WTC11 (cell line): ENCODE results near the gene E2F2. TPM values are rescaled to one million over a fixed set of nuclear protein-coding genes. Genes with fewer than 3 reads are reported as not detected.

ENCODE experiments used
- ATAC-seq: fragments of 200-7000 bp; cut with Tn5 transposase; 2 replicates; pipeline ENCODE4 v1.10.0; 2021; ENCODE audit warnings: mild to moderate bottlenecking, moderate library complexity
- CTCF ChIA-PET: fragments of 300-600 bp; sonication (Branson Sonifier 250); formaldehyde crosslinking; loops from one replicate; lab custom pipeline; 2021; ENCODE audit warnings: antibody characterized with exemption; lab: Charles Lee
- POLR2A ChIA-PET: fragments of 350-600 bp; sonication (Branson Sonifier 250); formaldehyde crosslinking; loops from one replicate; lab custom pipeline; 2021; ENCODE audit warnings: antibody characterized with exemption; lab: Charles Lee
- DNase-seq: peaks from one replicate; pipeline ENCODE4 v3.0.0; 2021; ENCODE audit warnings: low spot score
- H3K27ac Mint-ChIP-seq: 2 replicates; pipeline ENCODE4 v1.8.0; 2021; ENCODE audit warnings: mixed read lengths
- H3K27me3 Mint-ChIP-seq: 2 replicates; pipeline ENCODE4 v1.8.0; 2021; ENCODE audit warnings: low read depth, mild to moderate bottlenecking, moderate library complexity, mixed read lengths
- H3K36me3 Mint-ChIP-seq: 2 replicates; pipeline ENCODE4 v1.8.0; 2021; ENCODE audit warnings: mixed read lengths
- H3K4me1 Mint-ChIP-seq: 2 replicates; pipeline ENCODE4 v1.8.0; 2022; ENCODE audit warnings: mixed read lengths
- H3K4me3 Mint-ChIP-seq: 2 replicates; pipeline ENCODE4 v1.8.0; 2021; ENCODE audit warnings: mild to moderate bottlenecking, moderate library complexity, mixed read lengths
- H3K9me3 Mint-ChIP-seq: 2 replicates; pipeline ENCODE4 v1.8.0; 2021; ENCODE audit warnings: mixed read lengths
- ATF3 ChIP-seq: sonication (generic); formaldehyde crosslinking; conservative IDR thresholded peaks from 2 replicates; pipeline ENCODE4 v1.8.1; 2022; ENCODE audit warnings: mild to moderate bottlenecking, missing genetic modification reagents
- CREM ChIP-seq: sonication (generic); formaldehyde crosslinking; IDR thresholded peaks from 2 replicates; pipeline ENCODE4 v1.8.1; 2022; ENCODE audit warnings: mild to moderate bottlenecking, missing genetic modification reagents, moderate library complexity
- CTCF ChIP-seq: fragments of 200-600 bp; IDR thresholded peaks from 2 replicates; pipeline ENCODE4 v1.8.0; 2022; ENCODE audit warnings: antibody characterized with exemption
- E2F5 ChIP-seq: sonication (generic); formaldehyde crosslinking; IDR thresholded peaks from 2 replicates; pipeline ENCODE4 v1.8.1; 2022; ENCODE audit warnings: mild to moderate bottlenecking, moderate library complexity, missing genetic modification reagents
- ERG ChIP-seq: fragments of 250-450 bp; sonication (Bioruptor Pico); IDR thresholded peaks from 2 replicates; pipeline ENCODE4 v1.8.0; 2021; ENCODE audit warnings: mild to moderate bottlenecking
- ETV6 ChIP-seq: sonication (generic); formaldehyde crosslinking; IDR thresholded peaks from 2 replicates; pipeline ENCODE4 v1.8.1; 2022; ENCODE audit warnings: mild to moderate bottlenecking, missing genetic modification reagents
- FOXK1 ChIP-seq: sonication (generic); formaldehyde crosslinking; IDR thresholded peaks from 2 replicates; pipeline ENCODE4 v1.8.0; 2022; ENCODE audit warnings: mild to moderate bottlenecking, moderate library complexity, missing genetic modification reagents
- GTF2I ChIP-seq: fragments of 250-450 bp; sonication (Bioruptor Pico); conservative IDR thresholded peaks from 2 replicates; pipeline ENCODE4 v1.4.0; 2021; ENCODE audit warnings: mild to moderate bottlenecking
- HMGA2 ChIP-seq: fragments of 250-450 bp; sonication (Bioruptor Pico); IDR thresholded peaks from 2 replicates; pipeline ENCODE4 v1.4.0; 2021; ENCODE audit warnings: mild to moderate bottlenecking, moderate library complexity
- IRF1 ChIP-seq: sonication (generic); formaldehyde crosslinking; IDR thresholded peaks from 2 replicates; pipeline ENCODE4 v1.8.0; 2023; ENCODE audit warnings: missing genetic modification reagents
- MXD4 ChIP-seq: fragments of 250-450 bp; sonication (Bioruptor Pico); IDR thresholded peaks from 2 replicates; pipeline ENCODE4 v1.8.0; 2021; ENCODE audit warnings: mild to moderate bottlenecking, moderate library complexity, borderline replicate concordance
- MYBL2 ChIP-seq: sonication (generic); formaldehyde crosslinking; IDR thresholded peaks from 2 replicates; pipeline ENCODE4 v1.8.1; 2023; ENCODE audit warnings: mild to moderate bottlenecking, moderate library complexity, missing genetic modification reagents
- RORB ChIP-seq: fragments of 250-450 bp; sonication (Bioruptor Pico); IDR thresholded peaks from 2 replicates; pipeline ENCODE4 v1.9.0; 2021; ENCODE audit warnings: mild to moderate bottlenecking
- SMAD3 ChIP-seq: sonication (generic); formaldehyde crosslinking; IDR thresholded peaks from 2 replicates; pipeline ENCODE4 v1.8.0; 2022; ENCODE audit warnings: missing genetic modification reagents, mild to moderate bottlenecking, borderline replicate concordance
- ZMAT4 ChIP-seq: fragments of 250-450 bp; sonication (Bioruptor Pico); IDR thresholded peaks from 2 replicates; pipeline ENCODE4 v1.9.0; 2021; ENCODE audit warnings: mild to moderate bottlenecking
- ZNF121 ChIP-seq: sonication (generic); formaldehyde crosslinking; IDR thresholded peaks from 2 replicates; pipeline ENCODE4 v1.8.0; 2023; ENCODE audit warnings: missing genetic modification reagents
- ZNF219 ChIP-seq: sonication (generic); formaldehyde crosslinking; IDR thresholded peaks from 2 replicates; pipeline ENCODE4 v1.8.0; 2023; ENCODE audit warnings: missing genetic modification reagents, mild to moderate bottlenecking, borderline replicate concordance
- ZNF232 ChIP-seq: sonication (generic); formaldehyde crosslinking; IDR thresholded peaks from 2 replicates; pipeline ENCODE4 v1.8.0; 2022; ENCODE audit warnings: mild to moderate bottlenecking, missing genetic modification reagents
- ZNF281 ChIP-seq: sonication (generic); formaldehyde crosslinking; IDR thresholded peaks from 2 replicates; pipeline ENCODE4 v1.8.0; 2023; ENCODE audit warnings: mild to moderate bottlenecking, missing genetic modification reagents
- ZNF512 ChIP-seq: sonication (generic); formaldehyde crosslinking; IDR thresholded peaks from 2 replicates; pipeline ENCODE4 v1.8.1; 2022; ENCODE audit warnings: missing genetic modification reagents, borderline replicate concordance
- total RNA-seq: library from RNA; stranded (reverse); gene quantifications from 3 replicates; pipeline ENCODE4 v1.2.3, GENCODE V29; 2021

The E2F2 gene
- total RNA-seq, 1 experiment from 2014 or later = 5.6 TPM

- TF ChIP-seq ZNF281 (CRISPR knock-in tag) (peak; percentile 82; the same call in 1 of the 2 replicates), ZNF219 (0 out of 2 replicates have a peak, but pooled peaks have one; percentile 56), ETV6 (CRISPR knock-in tag) (0 out of 2 replicates have a peak, but pooled peaks have one; percentile 14), SMAD3 (peak; percentile 60; the same call in 1 of the 2 replicates), ZNF232 (CRISPR knock-in tag) (0 out of 2 replicates have a peak, but pooled peaks have one; percentile 10), CTCF (no peak)
Observed at GRCh38 chr1:23555986-23556634, 25.1 kb upstream of the E2F2 start (continued).

GRCh38 chr1:23555270-23555985, 24.4 kb upstream of the E2F2 start:
- DNase-seq = peak; percentile 54
- no peak for TF ChIP-seq ZNF121 (CRISPR knock-in tag)
- no peak for TF ChIP-seq HMGA2 (CRISPR knock-in tag)
- no peak for TF ChIP-seq CREM (CRISPR knock-in tag)
- 0 out of 2 replicates have a peak, but pooled peaks have one; percentile 12 for TF ChIP-seq ZNF232 (CRISPR knock-in tag)
- TF ChIP-seq GTF2I (CRISPR knock-in tag) = no peak
- no peak for TF ChIP-seq RORB (CRISPR knock-in tag)
- no peak for TF ChIP-seq SMAD3
- TF ChIP-seq ATF3 = no peak
- no peak for TF ChIP-seq MYBL2 (CRISPR knock-in tag)
- TF ChIP-seq ERG (CRISPR knock-in tag) = no peak
- TF ChIP-seq IRF1 (CRISPR knock-in tag) = no peak
- TF ChIP-seq ZNF512 (CRISPR knock-in tag) = no peak
- TF ChIP-seq ZNF219 = no peak
- TF ChIP-seq ZNF281 (CRISPR knock-in tag) = no peak
- peak; percentile 39; the same call in 1 of the 2 replicates for TF ChIP-seq E2F5 (CRISPR knock-in tag)
- no peak for TF ChIP-seq MXD4
- no peak for TF ChIP-seq FOXK1 (CRISPR knock-in tag)
- no peak; the same call in 1 of the 2 replicates for TF ChIP-seq ZMAT4 (CRISPR knock-in tag)

More at GRCh38 chr1:23555270-23555985, 24.4 kb upstream of the E2F2 start:
- peaks cover 19% of the 10 kb centered on the region for H3K36me3 Mint-ChIP-seq
- H3K27me3 Mint-ChIP-seq = no peaks in the 10 kb centered on the region; the same call in 1 of the 2 replicates
- ATAC-seq = no peak
- H3K27ac Mint-ChIP-seq = peak overlapping the region; percentile 98
- CTCF ChIA-PET = interaction anchor here (0.5 to 13.3 kb wide), 25 partner anchors 10 to 237 kb away, joined by 3 to 341 read pairs (median 4); partner anchors contain the start of genes HNRNPR and RPL11
- H3K4me1 Mint-ChIP-seq = peaks cover 73% of the 10 kb centered on the region
- H3K9me3 Mint-ChIP-seq = no peaks in the 10 kb centered on the region
- H3K4me3 Mint-ChIP-seq = peak overlapping the region; percentile 94
- POLR2A ChIA-PET = interaction anchor here (0.7 to 7.7 kb wide), 17 partner anchors 10 to 188 kb away, joined by 3 to 100 read pairs (median 6); partner anchors contain the start of genes ASAP3 and ELOA
